Measurements from ENCODE around the gene DET1. TPM values are rescaled to one million over a fixed set of nuclear protein-coding genes. Genes with fewer than 3 reads are reported as not detected.

DET1 gene
- total and polyA plus RNA-seq, 4 donors = 2.5 to 6.7 (median 3.0) TPM

- Histone ChIP-seq H3K36me3 (ENCODE audit: control insufficient read depth in 1 of 2, insufficient read depth in 2 of 2, low read length in 1 of 2) (peaks cover 0 to 2% of the 10 kb centered on the region in 2 donors), H3K27ac (ENCODE audit: low read depth in 1 of 2, low read length in 2 of 2) (no peak overlapping the region), H3K27me3 (ENCODE audit: control insufficient read depth in 1 of 2, insufficient read depth in 2 of 2, low read length in 1 of 2) (no peaks in the 10 kb centered on the region), H3K4me3 (ENCODE audit: low read length in 2 of 2) (no peak overlapping the region), H3K9me3 (ENCODE audit: control insufficient read depth, low read length) (no peaks in the 10 kb centered on the region), H3K4me1 (ENCODE audit: control insufficient read depth in 1 of 2, insufficient read depth in 2 of 2, low read length in 2 of 2) (no peaks in the 10 kb centered on the region)
- ATAC-seq (ENCODE audit: low FRiP score) (peak; percentile 19), DNase-seq (no peak)
- WGBS, 2 donors = 81 to 83% methylated on average over 11 of the region's 11 CpGs
- intact Hi-C loops (cut with DNase I) = no loop called here
These were observed 49.2 kb downstream of the DET1 start for GRCh38 chr15:88497109-88497765.

- H3K27ac ChIP-seq (ENCODE audit: low read depth in 1 of 2, low read length in 2 of 2) = no peak overlapping the region
- no peaks in the 10 kb centered on the region for H3K4me1 ChIP-seq (ENCODE audit: control insufficient read depth in 1 of 2, insufficient read depth in 2 of 2, low read length in 2 of 2)
- no peaks in the 10 kb centered on the region for H3K9me3 ChIP-seq (ENCODE audit: control insufficient read depth, low read length)
- no peak for ATAC-seq (ENCODE audit: low FRiP score)
- no peak for DNase-seq
- H3K4me3 ChIP-seq (ENCODE audit: low read length in 2 of 2) = no peak overlapping the region
- no peaks in the 10 kb centered on the region for H3K36me3 ChIP-seq (ENCODE audit: control insufficient read depth in 1 of 2, insufficient read depth in 2 of 2, low read length in 1 of 2)
- 89 to 92% methylated on average over 9 to 10 of the region's 10 CpGs for WGBS, 2 donors
- H3K27me3 ChIP-seq (ENCODE audit: control insufficient read depth in 1 of 2, insufficient read depth in 2 of 2, low read length in 1 of 2) = no peaks in the 10 kb centered on the region
- intact Hi-C loops (cut with DNase I) = no loop called here
These were observed 52.6 kb downstream of the DET1 start for GRCh38 chr15:88493844-88494243.

- Histone ChIP-seq H3K36me3 (ENCODE audit: control insufficient read depth in 1 of 2, insufficient read depth in 2 of 2, low read length in 1 of 2) (no peaks in the 10 kb centered on the region), H3K4me1 (ENCODE audit: control insufficient read depth in 1 of 2, insufficient read depth in 2 of 2, low read length in 2 of 2) (no peaks in the 10 kb centered on the region), H3K9me3 (ENCODE audit: control insufficient read depth, low read length) (no peaks in the 10 kb centered on the region), H3K27me3 (ENCODE audit: control insufficient read depth in 1 of 2, insufficient read depth in 2 of 2, low read length in 1 of 2) (no peaks in the 10 kb centered on the region), H3K27ac (ENCODE audit: low read depth in 1 of 2, low read length in 2 of 2) (no peak overlapping the region), H3K4me3 (ENCODE audit: low read length in 2 of 2) (no peak overlapping the region)
- no peak for DNase-seq
- WGBS, 2 donors = 66 to 69% methylated on average over 10 of the region's 10 CpGs
- intact Hi-C loops (cut with DNase I) = no loop called here
- no peak for ATAC-seq (ENCODE audit: low FRiP score)
These were observed 55.3 kb downstream of the DET1 start for GRCh38 chr15:88491158-88491557.

GRCh38 chr15:88490036-88490435, 56.4 kb downstream of the DET1 start:
- Histone ChIP-seq H3K27me3 (ENCODE audit: control insufficient read depth in 1 of 2, insufficient read depth in 2 of 2, low read length in 1 of 2) (no peaks in the 10 kb centered on the region), H3K4me3 (ENCODE audit: low read length in 2 of 2) (no peak overlapping the region), H3K4me1 (ENCODE audit: control insufficient read depth in 1 of 2, insufficient read depth in 2 of 2, low read length in 2 of 2) (no peaks in the 10 kb centered on the region), H3K9me3 (ENCODE audit: control insufficient read depth, low read length) (no peaks in the 10 kb centered on the region), H3K27ac (ENCODE audit: low read depth in 1 of 2, low read length in 2 of 2) (no peak overlapping the region), H3K36me3 (ENCODE audit: control insufficient read depth in 1 of 2, insufficient read depth in 2 of 2, low read length in 1 of 2) (no peaks in the 10 kb centered on the region)
- intact Hi-C loops (cut with DNase I) = no loop called here
- 87 to 88% methylated on average over 3 of the region's 3 CpGs for WGBS, 2 donors
- no peak for DNase-seq
- ATAC-seq (ENCODE audit: low FRiP score) = no peak

- no peaks in the 10 kb centered on the region for H3K36me3 ChIP-seq (ENCODE audit: control insufficient read depth in 1 of 2, insufficient read depth in 2 of 2, low read length in 1 of 2)
- no peak for DNase-seq
- no peak for ATAC-seq (ENCODE audit: low FRiP score)
- H3K27ac ChIP-seq (ENCODE audit: low read depth in 1 of 2, low read length in 2 of 2) = no peak overlapping the region
- intact Hi-C loops (cut with DNase I) = no loop called here
- WGBS, 2 donors = 81 to 85% methylated on average over 4 of the region's 4 CpGs
- no peak overlapping the region for H3K4me3 ChIP-seq (ENCODE audit: low read length in 2 of 2)
- no peaks in the 10 kb centered on the region for H3K27me3 ChIP-seq (ENCODE audit: control insufficient read depth in 1 of 2, insufficient read depth in 2 of 2, low read length in 1 of 2)
- H3K4me1 ChIP-seq (ENCODE audit: control insufficient read depth in 1 of 2, insufficient read depth in 2 of 2, low read length in 2 of 2) = no peaks in the 10 kb centered on the region
- no peaks in the 10 kb centered on the region for H3K9me3 ChIP-seq (ENCODE audit: control insufficient read depth, low read length)
These were observed 57.2 kb downstream of the DET1 start for GRCh38 chr15:88489321-88489720.

GRCh38 chr15:88487796-88488523, 58.5 kb downstream of the DET1 start:
- no peak overlapping the region for H3K27ac ChIP-seq (ENCODE audit: low read depth in 1 of 2, low read length in 2 of 2)
- DNase-seq (no peak), ATAC-seq (ENCODE audit: low FRiP score) (no peak)
- no peak overlapping the region for H3K4me3 ChIP-seq (ENCODE audit: low read length in 2 of 2)
- H3K9me3 ChIP-seq (ENCODE audit: control insufficient read depth, low read length) = no peaks in the 10 kb centered on the region
- H3K27me3 ChIP-seq (ENCODE audit: control insufficient read depth in 1 of 2, insufficient read depth in 2 of 2, low read length in 1 of 2) = no peaks in the 10 kb centered on the region
- no peaks in the 10 kb centered on the region for H3K4me1 ChIP-seq (ENCODE audit: control insufficient read depth in 1 of 2, insufficient read depth in 2 of 2, low read length in 2 of 2)
- intact Hi-C loops (cut with DNase I) = no loop called here
- H3K36me3 ChIP-seq (ENCODE audit: control insufficient read depth in 1 of 2, insufficient read depth in 2 of 2, low read length in 1 of 2) = no peaks in the 10 kb centered on the region
- WGBS, 2 donors = 58 to 65% methylated on average over 11 of the region's 11 CpGs

GRCh38 chr15:88487178-88487795, 59.2 kb downstream of the DET1 start:
- no peak overlapping the region for H3K4me3 ChIP-seq (ENCODE audit: low read length in 2 of 2)
- intact Hi-C loops (cut with DNase I) = no loop called here
- no peak overlapping the region for H3K27ac ChIP-seq (ENCODE audit: low read depth in 1 of 2, low read length in 2 of 2)
- 58 to 77% methylated on average over 2 of the region's 2 CpGs for WGBS, 2 donors
- no peaks in the 10 kb centered on the region for H3K36me3 ChIP-seq (ENCODE audit: control insufficient read depth in 1 of 2, insufficient read depth in 2 of 2, low read length in 1 of 2)
- ATAC-seq (ENCODE audit: low FRiP score) (no peak), DNase-seq (no peak)
- H3K9me3 ChIP-seq (ENCODE audit: control insufficient read depth, low read length) = no peaks in the 10 kb centered on the region
- no peaks in the 10 kb centered on the region for H3K4me1 ChIP-seq (ENCODE audit: control insufficient read depth in 1 of 2, insufficient read depth in 2 of 2, low read length in 2 of 2)
- no peaks in the 10 kb centered on the region for H3K27me3 ChIP-seq (ENCODE audit: control insufficient read depth in 1 of 2, insufficient read depth in 2 of 2, low read length in 1 of 2)

GRCh38 chr15:88484682-88485331, 61.7 kb downstream of the DET1 start:
- Histone ChIP-seq H3K27ac (ENCODE audit: low read depth in 1 of 2, low read length in 2 of 2) (no peak overlapping the region), H3K9me3 (ENCODE audit: control insufficient read depth, low read length) (no peaks in the 10 kb centered on the region), H3K36me3 (ENCODE audit: control insufficient read depth in 1 of 2, insufficient read depth in 2 of 2, low read length in 1 of 2) (peaks cover 0 to 3% of the 10 kb centered on the region in 2 donors), H3K4me3 (ENCODE audit: low read length in 2 of 2) (no peak overlapping the region), H3K4me1 (ENCODE audit: control insufficient read depth in 1 of 2, insufficient read depth in 2 of 2, low read length in 2 of 2) (no peaks in the 10 kb centered on the region), H3K27me3 (ENCODE audit: control insufficient read depth in 1 of 2, insufficient read depth in 2 of 2, low read length in 1 of 2) (no peaks in the 10 kb centered on the region)
- ATAC-seq (ENCODE audit: low FRiP score) (no peak), DNase-seq (no peak)
- intact Hi-C loops (cut with DNase I) = no loop called here
- 38 to 41% methylated on average over 10 of the region's 10 CpGs for WGBS, 2 donors
